Activated CD4-positive, alpha-beta memory T cell treated with anti-CD3 and anti-CD28 coated beads, Interleukin-2, amount 10 ng/mL, durations not matched to agents 7 days and 5 days (primary cell): ENCODE measurements around the gene APOL5. TPM values are rescaled to one million over a fixed set of nuclear protein-coding genes. Genes with fewer than 3 reads are reported as not detected.

Experiments
- CTCF ChIA-PET: fragments of 350-600 bp; sonication (Branson Sonifier 250); formaldehyde crosslinking; loops from one replicate; lab custom pipeline; 2021; ENCODE audit warnings: antibody characterized with exemption, inconsistent platforms; lab: Charles Lee
- POLR2A ChIA-PET: fragments of 350-600 bp; sonication (Branson Sonifier 250); formaldehyde crosslinking; loops from one replicate; lab custom pipeline; 2021; ENCODE audit warnings: antibody characterized with exemption; lab: Charles Lee
- DNase-seq: peaks from one replicate; pipeline ENCODE4 v3.0.0-alpha.2; 2020
- H3K27ac Mint-ChIP-seq: one replicate; pipeline ENCODE4 v1.8.0; 2021; ENCODE audit warnings: mild to moderate bottlenecking, mixed read lengths
- H3K27me3 Mint-ChIP-seq: one replicate; pipeline ENCODE4 v1.8.0; 2021; ENCODE audit warnings: mixed read lengths
- H3K36me3 Mint-ChIP-seq: one replicate; pipeline ENCODE4 v1.8.0; 2021; ENCODE audit warnings: low read depth, mixed read lengths
- H3K4me1 Mint-ChIP-seq: one replicate; pipeline ENCODE4 v1.8.0; 2021; ENCODE audit warnings: mixed read lengths
- H3K4me3 Mint-ChIP-seq: one replicate; pipeline ENCODE4 v1.8.0; 2021; ENCODE audit warnings: mild to moderate bottlenecking, mixed read lengths
- H3K9me3 Mint-ChIP-seq: one replicate; pipeline ENCODE4 v1.8.0; 2021; ENCODE audit warnings: mixed read lengths
- total RNA-seq, 2 experiments: library from RNA; stranded (reverse); gene quantifications; one replicate each; pipeline ENCODE4 v1.2.3, GENCODE V29; 2021

APOL5 gene
- total RNA-seq, 2 experiments from 2014 or later: not detected

GRCh38 chr22:35725521-35725920, 7.8 kb downstream of the APOL5 start:
- H3K27ac Mint-ChIP-seq: no peak overlapping the region
- no peaks in the 10 kb centered on the region for H3K4me1 Mint-ChIP-seq
- no peaks in the 10 kb centered on the region for H3K27me3 Mint-ChIP-seq
- H3K4me3 Mint-ChIP-seq: no peak overlapping the region
- H3K9me3 Mint-ChIP-seq: no peaks in the 10 kb centered on the region
- no peak for DNase-seq
- ChIA-PET CTCF (no interaction called here), POLR2A (no interaction called here)
- no peaks in the 10 kb centered on the region for H3K36me3 Mint-ChIP-seq

- POLR2A ChIA-PET: no interaction called here
- DNase-seq: no peak
- CTCF ChIA-PET: no interaction called here
- no peaks in the 10 kb centered on the region for H3K27me3 Mint-ChIP-seq
- H3K4me3 Mint-ChIP-seq: no peak overlapping the region
- no peaks in the 10 kb centered on the region for H3K36me3 Mint-ChIP-seq
- H3K9me3 Mint-ChIP-seq: no peaks in the 10 kb centered on the region
- H3K27ac Mint-ChIP-seq: no peak overlapping the region
- H3K4me1 Mint-ChIP-seq: no peaks in the 10 kb centered on the region
These were observed 8.7 kb downstream of the APOL5 start for GRCh38 chr22:35726398-35726797.

- ChIA-PET POLR2A (interaction anchor here (0.6 kb wide), 1 partner anchor 63 kb away, joined by 3 read pairs; no protein-coding TSS in a partner anchor), CTCF (no interaction called here)
- peaks cover 5% of the 10 kb centered on the region for H3K27me3 Mint-ChIP-seq
- H3K36me3 Mint-ChIP-seq: no peaks in the 10 kb centered on the region
- H3K4me3 Mint-ChIP-seq: no peak overlapping the region
- no peak overlapping the region for H3K27ac Mint-ChIP-seq
- H3K9me3 Mint-ChIP-seq: no peaks in the 10 kb centered on the region
- H3K4me1 Mint-ChIP-seq: no peaks in the 10 kb centered on the region
- no peak for DNase-seq
These were observed 9.3 kb downstream of the APOL5 start for GRCh38 chr22:35726933-35727332.

- Mint-ChIP-seq H3K27ac (no peak overlapping the region), H3K9me3 (no peaks in the 10 kb centered on the region), H3K36me3 (no peaks in the 10 kb centered on the region), H3K4me3 (no peak overlapping the region), H3K4me1 (no peaks in the 10 kb centered on the region), H3K27me3 (peaks cover 5% of the 10 kb centered on the region)
- no peak for DNase-seq
- ChIA-PET CTCF (no interaction called here), POLR2A (interaction anchor here (0.6 kb wide), 1 partner anchor 64 kb away, joined by 3 read pairs; no protein-coding TSS in a partner anchor)
These were observed 9.8 kb downstream of the APOL5 start for GRCh38 chr22:35727436-35727835.

GRCh38 chr22:35728639-35729308, 11.1 kb downstream of the APOL5 start:
- Mint-ChIP-seq H3K9me3 (no peaks in the 10 kb centered on the region), H3K4me3 (no peak overlapping the region), H3K36me3 (no peaks in the 10 kb centered on the region), H3K27me3 (peaks cover 5% of the 10 kb centered on the region), H3K4me1 (no peaks in the 10 kb centered on the region), H3K27ac (no peak overlapping the region)
- CTCF ChIA-PET: no interaction called here
- no peak for DNase-seq
- POLR2A ChIA-PET: no interaction called here

- POLR2A ChIA-PET: no interaction called here
- Mint-ChIP-seq H3K27ac (no peak overlapping the region), H3K36me3 (no peaks in the 10 kb centered on the region), H3K4me3 (no peak overlapping the region), H3K27me3 (peaks cover 5% of the 10 kb centered on the region), H3K9me3 (no peaks in the 10 kb centered on the region), H3K4me1 (no peaks in the 10 kb centered on the region)
- no peak for DNase-seq
- CTCF ChIA-PET: no interaction called here
These were observed 11.6 kb downstream of the APOL5 start for GRCh38 chr22:35729309-35729698.

- ChIA-PET POLR2A (no interaction called here), CTCF (no interaction called here)
- H3K27me3 Mint-ChIP-seq: peaks cover 5% of the 10 kb centered on the region
These were observed 13.6 kb downstream of the APOL5 start for GRCh38 chr22:35731321-35731720.

GRCh38 chr22:35732116-35732515, 14.4 kb downstream of the APOL5 start:
- Mint-ChIP-seq H3K27ac (no peak overlapping the region), H3K4me1 (no peaks in the 10 kb centered on the region), H3K27me3 (peaks cover 5% of the 10 kb centered on the region), H3K36me3 (no peaks in the 10 kb centered on the region), H3K9me3 (no peaks in the 10 kb centered on the region), H3K4me3 (no peak overlapping the region)
- POLR2A ChIA-PET: no interaction called here
- DNase-seq: no peak
- CTCF ChIA-PET: no interaction called here

More at GRCh38 chr22:35731321-35731720, 13.6 kb downstream of the APOL5 start:
- Mint-ChIP-seq H3K36me3 (no peaks in the 10 kb centered on the region), H3K9me3 (no peaks in the 10 kb centered on the region), H3K27ac (no peak overlapping the region), H3K4me1 (no peaks in the 10 kb centered on the region), H3K4me3 (no peak overlapping the region)
- DNase-seq: no peak

- ChIA-PET CTCF (no interaction called here), POLR2A (no interaction called here)
- no peak overlapping the region for H3K27ac Mint-ChIP-seq
- H3K4me1 Mint-ChIP-seq: no peaks in the 10 kb centered on the region
- no peak overlapping the region for H3K4me3 Mint-ChIP-seq
- no peaks in the 10 kb centered on the region for H3K36me3 Mint-ChIP-seq
- no peak for DNase-seq
- H3K27me3 Mint-ChIP-seq: peaks cover 5% of the 10 kb centered on the region
- no peaks in the 10 kb centered on the region for H3K9me3 Mint-ChIP-seq
These were observed 15.4 kb downstream of the APOL5 start for GRCh38 chr22:35733036-35733435.

- Mint-ChIP-seq H3K9me3 (no peaks in the 10 kb centered on the region), H3K27me3 (peaks cover 5% of the 10 kb centered on the region), H3K36me3 (no peaks in the 10 kb centered on the region), H3K27ac (no peak overlapping the region), H3K4me3 (no peak overlapping the region), H3K4me1 (no peaks in the 10 kb centered on the region)
- no peak for DNase-seq
- CTCF ChIA-PET: no interaction called here
- POLR2A ChIA-PET: no interaction called here
These were observed 16.3 kb downstream of the APOL5 start for GRCh38 chr22:35733791-35734516.

- POLR2A ChIA-PET: no interaction called here
- Mint-ChIP-seq H3K27ac (no peak overlapping the region), H3K4me1 (no peaks in the 10 kb centered on the region), H3K9me3 (no peaks in the 10 kb centered on the region), H3K36me3 (no peaks in the 10 kb centered on the region), H3K27me3 (peaks cover 5% of the 10 kb centered on the region), H3K4me3 (no peak overlapping the region)
- CTCF ChIA-PET: no interaction called here
- no peak for DNase-seq
These were observed 16.8 kb downstream of the APOL5 start for GRCh38 chr22:35734517-35734827.

GRCh38 chr22:35735542-35735941, 17.9 kb downstream of the APOL5 start:
- H3K36me3 Mint-ChIP-seq: no peaks in the 10 kb centered on the region
- no peaks in the 10 kb centered on the region for H3K4me1 Mint-ChIP-seq
- no peak overlapping the region for H3K27ac Mint-ChIP-seq
- no peak for DNase-seq
- no peak overlapping the region for H3K4me3 Mint-ChIP-seq
- POLR2A ChIA-PET: interaction anchor here (0.7 kb wide), 1 partner anchor 196 kb away, joined by 3 read pairs; no protein-coding TSS in a partner anchor
- CTCF ChIA-PET: no interaction called here
- H3K27me3 Mint-ChIP-seq: peaks cover 5% of the 10 kb centered on the region
- H3K9me3 Mint-ChIP-seq: no peaks in the 10 kb centered on the region

GRCh38 chr22:35736166-35736565, 18.5 kb downstream of the APOL5 start:
- DNase-seq: no peak
- Mint-ChIP-seq H3K27me3 (peaks cover 5% of the 10 kb centered on the region), H3K4me1 (no peaks in the 10 kb centered on the region), H3K4me3 (no peak overlapping the region), H3K36me3 (no peaks in the 10 kb centered on the region), H3K27ac (no peak overlapping the region), H3K9me3 (no peaks in the 10 kb centered on the region)
- POLR2A ChIA-PET: interaction anchor here (0.7 kb wide), 1 partner anchor 196 kb away, joined by 3 read pairs; no protein-coding TSS in a partner anchor
- CTCF ChIA-PET: no interaction called here

- Mint-ChIP-seq H3K4me3 (no peak overlapping the region), H3K36me3 (no peaks in the 10 kb centered on the region), H3K4me1 (no peaks in the 10 kb centered on the region), H3K27ac (no peak overlapping the region), H3K9me3 (no peaks in the 10 kb centered on the region), H3K27me3 (peaks cover 2% of the 10 kb centered on the region)
- ChIA-PET POLR2A (no interaction called here), CTCF (no interaction called here)
- DNase-seq: no peak
These were observed 19.0 kb downstream of the APOL5 start for GRCh38 chr22:35736701-35737100.
